Keratinocyte (primary cell): ENCODE data around the gene RABGAP1.

Experiments
- EZH2 ChIP-seq: IDR thresholded peaks from one replicate; pipeline ENCODE4 v1.6.1; 2012; ENCODE audit warnings: inconsistent platforms, mild to moderate bottlenecking, low read length, moderate library complexity
- TF ChIP-seq, protein P1 (sequence below), 3 experiments: IDR thresholded peaks in 1 of 3; conservative IDR thresholded peaks in 1 of 3; optimal IDR thresholded peaks in 1 of 3; 2 replicates in 2 of 3; 3 replicates in 1 of 3; pipeline versions ENCODE3 to v1.5.1; 2011; ENCODE audit warnings: low read length in 3 of 3, mild to moderate bottlenecking in 3 of 3, moderate library complexity in 2 of 3, control low read depth in 1 of 3, inconsistent platforms in 1 of 3; ENCODE audit not compliant: insufficient read depth in 2 of 3; ENCODE audit errors: extremely low read depth in 1 of 3

GRCh38 chr9:123061216-123061615 is 120.4 kb downstream of the RABGAP1 start:
- TF ChIP-seq, protein P1, sequence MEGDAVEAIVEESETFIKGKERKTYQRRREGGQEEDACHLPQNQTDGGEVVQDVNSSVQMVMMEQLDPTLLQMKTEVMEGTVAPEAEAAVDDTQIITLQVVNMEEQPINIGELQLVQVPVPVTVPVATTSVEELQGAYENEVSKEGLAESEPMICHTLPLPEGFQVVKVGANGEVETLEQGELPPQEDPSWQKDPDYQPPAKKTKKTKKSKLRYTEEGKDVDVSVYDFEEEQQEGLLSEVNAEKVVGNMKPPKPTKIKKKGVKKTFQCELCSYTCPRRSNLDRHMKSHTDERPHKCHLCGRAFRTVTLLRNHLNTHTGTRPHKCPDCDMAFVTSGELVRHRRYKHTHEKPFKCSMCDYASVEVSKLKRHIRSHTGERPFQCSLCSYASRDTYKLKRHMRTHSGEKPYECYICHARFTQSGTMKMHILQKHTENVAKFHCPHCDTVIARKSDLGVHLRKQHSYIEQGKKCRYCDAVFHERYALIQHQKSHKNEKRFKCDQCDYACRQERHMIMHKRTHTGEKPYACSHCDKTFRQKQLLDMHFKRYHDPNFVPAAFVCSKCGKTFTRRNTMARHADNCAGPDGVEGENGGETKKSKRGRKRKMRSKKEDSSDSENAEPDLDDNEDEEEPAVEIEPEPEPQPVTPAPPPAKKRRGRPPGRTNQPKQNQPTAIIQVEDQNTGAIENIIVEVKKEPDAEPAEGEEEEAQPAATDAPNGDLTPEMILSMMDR (optimal IDR thresholded peaks at IDR 0.05 in 1 of 3, IDR thresholded peaks at IDR 0.05 in 1 of 3, conservative IDR thresholded peaks at IDR 0.05 in 1 of 3; ENCODE audit: extremely low read depth in 1 of 3, insufficient read depth in 2 of 3, low read length in 3 of 3), result no peak
- no peak for TF ChIP-seq EZH2
